OCI-LY3 (cell line): ENCODE data around the gene BLOC1S1.

Experiments
- CTCF ChIP-seq: fragments of 200-600, 300-600 bp; sonication (generic); IDR thresholded peaks from 2 replicates; pipeline ENCODE4 v1.5.1; 2014; ENCODE audit warnings: antibody characterized with exemption, low read length, low read depth
- EZH2phosphoT487 ChIP-seq: fragments of 200-600 bp; shearing (Covaris generic); IDR thresholded peaks from 2 replicates; pipeline ENCODE4 v1.6.1; 2018; ENCODE audit warnings: antibody characterized with exemption, mixed run types, low read depth

GRCh38 chr12:55699471-55700055 lies 16.3 kb upstream of the BLOC1S1 start:
- TF ChIP-seq CTCF (no peak), EZH2phosphoT487 (no peak)
